HG03571 (cell line): Measurements from ENCODE around the gene ZNRF1.

Experiments used
- ATAC-seq: cut with Tn5 transposase; IDR thresholded peaks from one replicate; pipeline ENCODE4 v1.9.1; 2021; ENCODE audit not compliant: unreplicated experiment

ZNRF1 gene

GRCh38 chr16:75058806-75059205 lies 60.0 kb downstream of the ZNRF1 start:
- no peak for ATAC-seq

GRCh38 chr16:75059411-75059810 lies 60.6 kb downstream of the ZNRF1 start:
- ATAC-seq: no peak

- no peak for ATAC-seq
These were observed 61.9 kb downstream of the ZNRF1 start for GRCh38 chr16:75060723-75061122.

GRCh38 chr16:75061669-75062068 lies 62.8 kb downstream of the ZNRF1 start:
- ATAC-seq: no peak

GRCh38 chr16:75062135-75062975 lies 63.5 kb downstream of the ZNRF1 start:
- no peak for ATAC-seq

- ATAC-seq: no peak
These were observed 64.1 kb downstream of the ZNRF1 start for GRCh38 chr16:75062976-75063346.

- ATAC-seq: no peak
These were observed 64.8 kb downstream of the ZNRF1 start for GRCh38 chr16:75063549-75064088.

GRCh38 chr16:75064403-75065148 lies 65.8 kb downstream of the ZNRF1 start:
- ATAC-seq: no peak

GRCh38 chr16:75065149-75065505 lies 66.3 kb downstream of the ZNRF1 start:
- ATAC-seq: no peak

- no peak for ATAC-seq
These were observed 66.8 kb downstream of the ZNRF1 start for GRCh38 chr16:75065521-75066149.

- ATAC-seq: no peak
These were observed 68.1 kb downstream of the ZNRF1 start for GRCh38 chr16:75066861-75067447.

- no peak for ATAC-seq
These were observed 69.5 kb downstream of the ZNRF1 start for GRCh38 chr16:75068085-75069031.

GRCh38 chr16:75070012-75070841 lies 71.4 kb downstream of the ZNRF1 start:
- no peak for ATAC-seq

GRCh38 chr16:75071621-75072020 lies 72.8 kb downstream of the ZNRF1 start:
- ATAC-seq: no peak

- no peak for ATAC-seq
These were observed 73.6 kb downstream of the ZNRF1 start for GRCh38 chr16:75072239-75072947.

GRCh38 chr16:75073545-75074303 lies 74.9 kb downstream of the ZNRF1 start:
- ATAC-seq: no peak

GRCh38 chr16:75074304-75074793 lies 75.5 kb downstream of the ZNRF1 start:
- no peak for ATAC-seq
